WERI-Rb-1 (cell line): ENCODE measurements around the gene FRMD4A.
"Not testable (repeated sequence)": the region's sequence is repeated elsewhere in the genome, so short reads cannot be mapped to it uniquely, and the experiment has no call there.

ENCODE experiments used
- DNase-seq: peaks from one replicate; pipeline ENCODE4 v3.0.0-alpha.2; 2020
- H3K27ac ChIP-seq: fragments of 250-450 bp; sonication (Bioruptor Pico); 2 replicates; pipeline ENCODE4 v1.5.1; 2020; ENCODE audit warnings: mild to moderate bottlenecking, moderate library complexity
- H3K27me3 ChIP-seq: fragments of 250-450 bp; sonication (Bioruptor Pico); 2 replicates; pipeline ENCODE4 v1.5.1; 2021; ENCODE audit warnings: mild to moderate bottlenecking, low read depth, moderate library complexity; ENCODE audit not compliant: insufficient read depth, severe bottlenecking
- H3K36me3 ChIP-seq: fragments of 250-450 bp; sonication (Bioruptor Pico); 2 replicates; pipeline ENCODE4 v1.5.1; 2020; ENCODE audit warnings: mild to moderate bottlenecking, moderate library complexity
- H3K4me3 ChIP-seq: 2 replicates; pipeline ENCODE4 v1.5.1; 2011; ENCODE audit warnings: low read depth, mild to moderate bottlenecking, control low read depth, low read length
- H3K9me3 ChIP-seq: fragments of 250-450 bp; sonication (Bioruptor Pico); 2 replicates; pipeline ENCODE4 v1.5.1; 2021; ENCODE audit warnings: mild to moderate bottlenecking, moderate library complexity; ENCODE audit not compliant: severe bottlenecking
- TF ChIP-seq, protein P1 (sequence below): IDR thresholded peaks from 2 replicates; pipeline ENCODE4 v1.5.1; 2011; ENCODE audit warnings: low read depth, mild to moderate bottlenecking, control low read depth, inconsistent platforms, low read length

The FRMD4A gene

DNA sequence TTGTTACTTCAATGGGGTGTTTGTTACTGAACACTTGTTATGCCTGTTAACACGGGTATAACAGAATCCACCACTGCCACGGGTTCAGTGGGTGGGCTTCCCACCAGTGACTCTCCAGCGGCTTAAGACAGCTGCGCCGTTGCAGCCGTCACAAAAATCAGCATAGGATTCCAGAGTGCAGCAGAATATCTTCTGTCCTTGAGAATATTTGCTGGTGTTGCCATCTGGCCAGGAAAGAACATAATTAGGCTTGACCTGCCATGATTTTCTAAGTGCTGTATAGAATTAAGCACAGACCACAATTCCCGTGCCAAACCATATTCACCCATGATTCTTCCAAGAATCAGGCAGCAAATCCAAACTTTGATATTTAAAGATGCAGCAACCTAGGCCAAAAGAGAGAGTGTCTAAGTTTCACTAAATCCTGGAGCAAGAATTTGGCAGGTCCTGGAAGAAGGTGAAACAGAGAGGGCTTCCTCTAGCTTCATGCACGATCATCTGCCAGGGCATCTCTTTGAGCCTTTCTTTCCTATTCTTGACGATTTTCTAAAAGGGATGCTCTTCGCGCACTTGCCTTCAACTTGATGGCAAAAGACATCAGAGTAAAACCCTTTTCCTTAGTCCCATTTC is 95.0 kb downstream of the FRMD4A start:
- Histone ChIP-seq H3K9me3 (no peaks in the 10 kb centered on the region), H3K27ac (no peak overlapping the region), H3K4me3 (no peak overlapping the region), H3K27me3 (no peaks in the 10 kb centered on the region), H3K36me3 (no peaks in the 10 kb centered on the region)
- TF ChIP-seq, protein P1, sequence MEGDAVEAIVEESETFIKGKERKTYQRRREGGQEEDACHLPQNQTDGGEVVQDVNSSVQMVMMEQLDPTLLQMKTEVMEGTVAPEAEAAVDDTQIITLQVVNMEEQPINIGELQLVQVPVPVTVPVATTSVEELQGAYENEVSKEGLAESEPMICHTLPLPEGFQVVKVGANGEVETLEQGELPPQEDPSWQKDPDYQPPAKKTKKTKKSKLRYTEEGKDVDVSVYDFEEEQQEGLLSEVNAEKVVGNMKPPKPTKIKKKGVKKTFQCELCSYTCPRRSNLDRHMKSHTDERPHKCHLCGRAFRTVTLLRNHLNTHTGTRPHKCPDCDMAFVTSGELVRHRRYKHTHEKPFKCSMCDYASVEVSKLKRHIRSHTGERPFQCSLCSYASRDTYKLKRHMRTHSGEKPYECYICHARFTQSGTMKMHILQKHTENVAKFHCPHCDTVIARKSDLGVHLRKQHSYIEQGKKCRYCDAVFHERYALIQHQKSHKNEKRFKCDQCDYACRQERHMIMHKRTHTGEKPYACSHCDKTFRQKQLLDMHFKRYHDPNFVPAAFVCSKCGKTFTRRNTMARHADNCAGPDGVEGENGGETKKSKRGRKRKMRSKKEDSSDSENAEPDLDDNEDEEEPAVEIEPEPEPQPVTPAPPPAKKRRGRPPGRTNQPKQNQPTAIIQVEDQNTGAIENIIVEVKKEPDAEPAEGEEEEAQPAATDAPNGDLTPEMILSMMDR: no peak
- DNase-seq: no peak

DNA sequence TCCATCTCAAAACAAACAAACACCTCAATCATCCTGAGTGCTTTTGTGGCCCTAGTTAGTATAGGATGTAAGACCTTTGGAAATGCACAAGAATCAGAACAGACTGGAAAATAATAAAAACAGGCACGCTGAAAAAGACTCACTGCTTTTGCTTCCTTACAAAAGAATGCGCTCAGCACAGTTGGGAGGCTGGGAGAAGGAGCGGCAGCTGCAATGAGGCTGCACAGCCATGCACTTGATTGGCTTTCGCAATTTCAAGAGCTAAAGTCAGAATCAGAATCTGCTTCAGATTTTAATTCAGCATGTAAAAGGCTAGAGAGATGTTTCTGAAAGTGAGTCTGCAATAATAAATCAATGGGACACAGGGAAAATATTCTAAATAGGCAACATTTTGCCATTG is 97.2 kb downstream of the FRMD4A start:
- no peak overlapping the region for H3K27ac ChIP-seq
- no peak for DNase-seq
- no peaks in the 10 kb centered on the region for H3K9me3 ChIP-seq
- TF ChIP-seq, protein P1: no peak
- no peaks in the 10 kb centered on the region for H3K36me3 ChIP-seq
- no peak overlapping the region for H3K4me3 ChIP-seq
- no peaks in the 10 kb centered on the region for H3K27me3 ChIP-seq

DNA sequence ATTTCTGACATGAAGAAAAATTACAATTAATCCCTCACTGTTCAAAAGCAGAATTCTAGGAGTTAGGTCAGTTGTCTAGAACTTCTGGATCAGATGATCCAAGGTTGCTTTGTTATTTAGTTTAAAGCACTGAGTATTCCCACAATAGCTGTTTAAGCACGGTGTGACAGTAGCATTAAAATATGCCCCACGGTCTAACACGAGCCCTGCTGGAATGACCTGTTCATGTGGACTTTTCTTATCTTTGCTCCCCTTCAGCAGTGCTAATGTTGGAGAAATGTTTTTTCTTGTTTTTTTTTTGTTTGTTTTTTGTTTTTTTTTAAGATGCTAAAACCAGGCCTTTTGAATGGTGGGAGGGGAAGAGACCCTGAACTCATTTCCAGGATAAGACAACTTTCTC is 101.9 kb downstream of the FRMD4A start:
- H3K4me3 ChIP-seq, H3K9me3 ChIP-seq, H3K27me3 ChIP-seq, DNase-seq, H3K36me3 ChIP-seq, H3K27ac ChIP-seq: not testable (repeated sequence)

DNA sequence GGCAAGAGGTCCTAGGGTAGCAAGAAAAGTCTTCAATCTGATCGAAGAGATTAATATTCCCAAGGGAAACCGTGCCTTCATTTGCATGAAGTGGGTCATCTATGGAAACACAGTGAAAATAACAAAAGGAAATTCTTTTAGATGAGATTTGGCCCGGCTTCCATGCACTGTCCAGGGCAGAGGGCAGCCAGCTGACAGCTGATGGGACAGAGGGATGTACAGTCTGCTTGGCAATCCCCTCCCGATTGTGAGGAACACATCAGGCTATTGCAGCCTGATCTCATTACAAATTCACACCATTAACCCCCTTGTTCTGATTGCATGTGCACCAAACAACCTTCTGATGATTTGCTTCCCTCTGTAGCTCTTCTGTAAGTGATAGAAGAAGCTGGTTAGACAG is 105.3 kb downstream of the FRMD4A start:
- Histone ChIP-seq H3K27ac (no peak overlapping the region), H3K9me3 (no peaks in the 10 kb centered on the region), H3K36me3 (no peaks in the 10 kb centered on the region), H3K4me3 (no peak overlapping the region), H3K27me3 (no peaks in the 10 kb centered on the region)
- TF ChIP-seq, protein P1: no peak
- no peak for DNase-seq

DNA sequence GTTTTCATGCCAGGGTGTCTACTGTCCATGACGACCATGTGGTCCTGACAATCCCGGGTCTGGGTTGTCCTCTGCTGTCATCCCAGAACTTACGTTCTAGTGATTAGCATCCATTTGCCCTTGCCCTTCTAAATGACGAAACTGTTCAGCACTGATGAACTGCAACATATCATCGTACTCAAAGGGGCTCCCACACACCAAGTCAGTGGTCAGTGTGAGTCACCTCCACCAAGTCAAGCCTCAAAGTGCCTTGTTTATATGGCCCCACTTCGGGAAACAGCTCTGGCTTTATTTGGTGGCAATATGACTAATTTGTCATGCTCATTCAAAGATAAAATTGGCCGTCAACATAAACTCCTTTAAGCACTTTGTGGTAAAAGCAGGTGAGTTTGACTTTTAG is 110.7 kb downstream of the FRMD4A start:
- DNase-seq: no peak
- Histone ChIP-seq H3K27ac (no peak overlapping the region), H3K27me3 (no peaks in the 10 kb centered on the region), H3K4me3 (no peak overlapping the region), H3K36me3 (no peaks in the 10 kb centered on the region), H3K9me3 (no peaks in the 10 kb centered on the region)
- TF ChIP-seq, protein P1: no peak

DNA sequence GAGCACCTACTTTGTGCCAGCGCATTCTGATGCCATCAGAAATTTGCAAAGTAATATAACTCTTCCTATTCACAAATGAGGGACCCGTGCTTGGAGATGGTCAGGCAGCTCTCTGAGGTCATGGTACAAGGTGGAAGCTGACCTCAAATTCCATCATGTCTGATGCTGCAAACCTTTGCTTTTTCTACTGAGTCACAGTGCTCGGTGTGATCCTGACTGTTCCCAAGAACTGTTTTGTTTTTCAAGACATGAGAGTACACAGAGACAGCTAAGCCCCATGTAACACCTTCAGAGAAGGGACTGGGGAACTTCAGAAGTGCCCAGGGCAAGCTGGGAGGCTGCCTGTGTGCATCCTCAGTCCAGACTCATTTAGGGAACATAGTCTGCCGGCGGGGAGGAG is 111.3 kb downstream of the FRMD4A start:
- no peak overlapping the region for H3K4me3 ChIP-seq
- no peaks in the 10 kb centered on the region for H3K9me3 ChIP-seq
- DNase-seq: no peak
- no peaks in the 10 kb centered on the region for H3K36me3 ChIP-seq
- TF ChIP-seq, protein P1: no peak
- no peaks in the 10 kb centered on the region for H3K27me3 ChIP-seq
- H3K27ac ChIP-seq: no peak overlapping the region
